ENCODE data around the gene POTEI. TPM values are rescaled to one million over a fixed set of nuclear protein-coding genes. Genes with fewer than 3 reads are reported as not detected.

POTEI gene
- total RNA-seq = 0.31 TPM

GRCh38 chr2:130509228-130509627 is at the start of gene POTEI:
TSS of gene POTEI (minus strand) at chr2:130509328. CDS start at chr2:130509235, 93 bp downstream.

GRCh38 chr2:130520992-130521391 is 11.9 kb upstream of the POTEI start, which contains the start of gene CFC1B:
TSS of gene CFC1B (plus strand) at chr2:130521222. CDS start at chr2:130521485, 263 bp downstream.

Small RNA genes lying within 50 kb of the gene (small RNA-seq; reads per million reads assigned to genes)
- gene RF00017 (ENCODE audit: low replicate concordance) (not detected), gene RNU6-473P (ENCODE audit: low replicate concordance) (not detected)

Other genes with a start within 250 kb of the POTEI start
- 45.4 TPM for gene IMP4, start 166.4 kb downstream of the POTEI start, total RNA-seq
- 41.9 TPM for gene PTPN18, start 153.3 kb downstream of the POTEI start, total RNA-seq
- gene CFC1B, start 11.9 kb upstream of the POTEI start, total RNA-seq = not detected
- gene CFC1, start 90.2 kb upstream of the POTEI start, total RNA-seq = not detected
- not detected for gene POTEJ, start 102.1 kb upstream of the POTEI start, total RNA-seq
- gene GPR148, start 219.7 kb upstream of the POTEI start, total RNA-seq = not detected
- gene AMER3, start 246.2 kb upstream of the POTEI start, total RNA-seq = 45.4 TPM

Measured in parietal lobe (tissue), 2 donors.